Neural cell (in vitro differentiated cells): ENCODE measurements around the gene USP48. TPM values are rescaled to one million over a fixed set of nuclear protein-coding genes. Genes with fewer than 3 reads are reported as not detected.

ENCODE experiments used
- H2AFZ ChIP-seq: fragments of 200-600, 300-800 bp; sonication (generic), shearing (Covaris generic); 2 replicates; pipeline ENCODE4 v1.6.0; 2014; ENCODE audit warnings: low read depth, mild to moderate bottlenecking, antibody characterized with exemption, low read length, moderate library complexity
- H3F3A ChIP-seq: fragments of 200-600 bp; shearing (Covaris generic); 2 replicates; pipeline ENCODE4 v1.6.1; 2016; ENCODE audit warnings: mild to moderate bottlenecking, moderate library complexity, mixed read lengths, antibody characterized with exemption, low read length; ENCODE audit not compliant: insufficient read depth, poor library complexity, severe bottlenecking
- H3K27ac ChIP-seq: fragments of 200-600, 300-800 bp; sonication (generic), shearing (Covaris generic); 2 replicates; pipeline ENCODE4 v1.5.1; 2014; ENCODE audit warnings: mild to moderate bottlenecking, low read length, moderate library complexity
- H3K27me3 ChIP-seq: fragments of 300-800, 200-600 bp; sonication (generic), shearing (Covaris generic); 2 replicates; pipeline ENCODE4 v1.6.0; 2014; ENCODE audit warnings: mild to moderate bottlenecking, low read depth, low read length, moderate library complexity; ENCODE audit not compliant: insufficient read depth
- H3K36me3 ChIP-seq: fragments of 300-800, 200-600 bp; sonication (generic), shearing (Covaris generic); 2 replicates; pipeline ENCODE4 v1.5.1; 2014; ENCODE audit warnings: mild to moderate bottlenecking, antibody characterized with exemption, low read length, moderate library complexity; ENCODE audit not compliant: insufficient read depth
- H3K4me2 ChIP-seq: fragments of 300-800, 200-600 bp; sonication (generic), shearing (Covaris generic); 2 replicates; pipeline ENCODE4 v1.6.0; 2014; ENCODE audit warnings: mild to moderate bottlenecking, low read length
- H3K4me3 ChIP-seq: fragments of 300-800, 200-600 bp; sonication (generic), shearing (Covaris generic); 2 replicates; pipeline ENCODE4 v1.5.1; 2014; ENCODE audit warnings: mild to moderate bottlenecking, low read length, moderate library complexity
- H3K79me2 ChIP-seq: fragments of 200-600 bp; shearing (Covaris generic); replicated peaks from 2 replicates; pipeline ENCODE4 v1.6.0; 2014; ENCODE audit warnings: mild to moderate bottlenecking, low read length, moderate library complexity; ENCODE audit not compliant: insufficient read depth
- H3K9ac ChIP-seq: fragments of 300-800, 200-600 bp; sonication (generic), shearing (Covaris generic); 2 replicates; pipeline ENCODE4 v1.6.1; 2016; ENCODE audit warnings: mild to moderate bottlenecking, low read length, mixed read lengths
- H3K9me2 ChIP-seq: fragments of 200-600 bp; shearing (Covaris generic); 2 replicates; pipeline ENCODE4 v1.6.1; 2016; ENCODE audit warnings: mild to moderate bottlenecking, low read length, mixed read lengths; ENCODE audit not compliant: insufficient read depth
- H3K9me3 ChIP-seq: fragments of 200-600, 300-800 bp; sonication (generic), shearing (Covaris generic); 2 replicates; pipeline ENCODE4 v1.6.1; 2016; ENCODE audit warnings: mild to moderate bottlenecking, mixed run types, low read length, moderate library complexity, mixed read lengths
- H4K20me1 ChIP-seq: fragments of 200-600 bp; shearing (Covaris generic); 2 replicates; pipeline ENCODE4 v1.6.1; 2016; ENCODE audit warnings: mild to moderate bottlenecking, mixed run types; ENCODE audit not compliant: insufficient read depth
- EP300 ChIP-seq: fragments of 450-650 bp; conservative IDR thresholded peaks from 2 replicates; pipeline ENCODE4 v1.6.1; 2014; ENCODE audit warnings: antibody characterized with exemption, mild to moderate bottlenecking, moderate library complexity; ENCODE audit not compliant: poor library complexity, severe bottlenecking
- EZH2 ChIP-seq: fragments of 200-600, 300-800 bp; shearing (Covaris generic), sonication (generic); IDR thresholded peaks from 2 replicates; pipeline ENCODE4 v1.6.1; 2014; ENCODE audit warnings: antibody characterized with exemption, low read length, borderline replicate concordance, mild to moderate bottlenecking; ENCODE audit not compliant: insufficient read depth, poor library complexity, severe bottlenecking
- MXI1 ChIP-seq: fragments of 450-650 bp; conservative IDR thresholded peaks from 2 replicates; pipeline ENCODE4 v1.6.1; 2014; ENCODE audit warnings: antibody characterized with exemption, mild to moderate bottlenecking; ENCODE audit not compliant: poor library complexity, severe bottlenecking
- POLR2AphosphoS5 ChIP-seq: IDR thresholded peaks from 2 replicates; pipeline ENCODE4 v1.6.1; 2012
- RAD21 ChIP-seq: fragments of 450-650 bp; conservative IDR thresholded peaks from 2 replicates; pipeline ENCODE4 v1.6.1; 2014; ENCODE audit warnings: antibody characterized with exemption, mild to moderate bottlenecking, moderate library complexity
- SMC3 ChIP-seq: fragments of 450-650 bp; conservative IDR thresholded peaks from 2 replicates; pipeline ENCODE4 v1.6.1; 2014; ENCODE audit warnings: antibody characterized with exemption, mild to moderate bottlenecking, moderate library complexity; ENCODE audit not compliant: poor library complexity
- TAF1 ChIP-seq: IDR thresholded peaks from 2 replicates; pipeline ENCODE4 v1.6.1; 2012; ENCODE audit warnings: low read depth
- polyA plus RNA-seq: library from polyadenylated mRNA; depleted of rRNA; stranded (reverse); fragments of >200 nt; gene quantifications from 2 replicates; pipeline ENCODE4 v1.2.3, GENCODE V29; 2014
- TF ChIP-seq, protein P1 (sequence below): IDR thresholded peaks from 2 replicates; pipeline ENCODE4 v1.6.1; 2012; ENCODE audit warnings: borderline replicate concordance
- TF ChIP-seq, protein P2 (sequence below): fragments of 450-650 bp; IDR thresholded peaks from 2 replicates; pipeline ENCODE4 v1.5.1; 2014; ENCODE audit warnings: antibody characterized with exemption, mild to moderate bottlenecking, moderate library complexity; ENCODE audit not compliant: poor library complexity, severe bottlenecking

USP48 gene
- polyA plus RNA-seq, 1 donor from 2014 or later = 67.2 TPM

DNA sequence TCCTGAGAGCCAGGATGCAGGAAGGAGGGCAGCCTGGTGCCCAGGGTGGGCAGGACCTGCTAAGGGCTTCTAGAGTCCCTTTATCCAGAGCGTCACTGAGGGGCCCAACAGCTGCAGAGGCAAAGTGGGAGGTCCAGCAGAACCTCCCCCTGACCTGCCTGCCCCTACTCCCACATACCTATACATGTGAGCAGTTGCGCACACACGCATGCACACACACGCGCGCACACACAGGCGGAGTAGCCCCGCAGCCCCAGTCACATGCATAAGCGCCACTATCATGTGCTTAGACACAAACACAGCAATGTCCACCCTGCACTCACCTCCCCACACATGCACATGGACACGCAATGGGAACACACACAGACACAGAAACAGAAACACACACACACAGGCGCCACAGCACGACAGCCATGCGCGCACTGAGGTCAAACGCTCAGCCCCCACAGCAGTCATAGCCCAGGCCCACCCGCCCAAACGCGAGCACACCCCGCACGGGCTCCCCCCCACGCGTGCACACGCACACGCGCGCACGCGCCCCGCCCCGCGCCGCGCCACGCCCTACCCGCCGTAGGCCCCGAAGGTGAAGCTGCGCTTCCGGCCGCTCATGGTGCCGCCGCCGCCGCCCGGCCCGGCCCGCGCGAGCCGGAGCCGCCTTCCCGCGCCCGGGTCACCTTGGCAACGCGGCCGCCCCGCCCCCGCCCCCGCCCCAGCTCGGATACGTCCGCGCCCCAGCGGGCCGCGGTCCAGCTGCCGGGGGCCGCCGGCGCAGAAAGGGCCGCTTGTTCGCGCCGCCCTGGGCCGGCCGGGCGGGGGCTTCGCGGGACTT is 131.5 kb downstream of the USP48 start:
- H2AFZ ChIP-seq = peak overlapping the region; percentile 36
- no peaks in the 10 kb centered on the region for H4K20me1 ChIP-seq
- no peaks in the 10 kb centered on the region for H3K36me3 ChIP-seq
- peak overlapping the region; percentile 51 for H3K4me2 ChIP-seq
- peaks cover 4% of the 10 kb centered on the region for H3K27me3 ChIP-seq
- peak overlapping the region; percentile 64 for H3K9ac ChIP-seq
- no peaks in the 10 kb centered on the region for H3K9me3 ChIP-seq
- no peaks in the 10 kb centered on the region for H3K79me2 ChIP-seq
- no peak overlapping the region for H3K27ac ChIP-seq
- H3K9me2 ChIP-seq = no peaks in the 10 kb centered on the region
- peak overlapping the region; percentile 66 for H3K4me3 ChIP-seq
- TF ChIP-seq, protein P1, sequence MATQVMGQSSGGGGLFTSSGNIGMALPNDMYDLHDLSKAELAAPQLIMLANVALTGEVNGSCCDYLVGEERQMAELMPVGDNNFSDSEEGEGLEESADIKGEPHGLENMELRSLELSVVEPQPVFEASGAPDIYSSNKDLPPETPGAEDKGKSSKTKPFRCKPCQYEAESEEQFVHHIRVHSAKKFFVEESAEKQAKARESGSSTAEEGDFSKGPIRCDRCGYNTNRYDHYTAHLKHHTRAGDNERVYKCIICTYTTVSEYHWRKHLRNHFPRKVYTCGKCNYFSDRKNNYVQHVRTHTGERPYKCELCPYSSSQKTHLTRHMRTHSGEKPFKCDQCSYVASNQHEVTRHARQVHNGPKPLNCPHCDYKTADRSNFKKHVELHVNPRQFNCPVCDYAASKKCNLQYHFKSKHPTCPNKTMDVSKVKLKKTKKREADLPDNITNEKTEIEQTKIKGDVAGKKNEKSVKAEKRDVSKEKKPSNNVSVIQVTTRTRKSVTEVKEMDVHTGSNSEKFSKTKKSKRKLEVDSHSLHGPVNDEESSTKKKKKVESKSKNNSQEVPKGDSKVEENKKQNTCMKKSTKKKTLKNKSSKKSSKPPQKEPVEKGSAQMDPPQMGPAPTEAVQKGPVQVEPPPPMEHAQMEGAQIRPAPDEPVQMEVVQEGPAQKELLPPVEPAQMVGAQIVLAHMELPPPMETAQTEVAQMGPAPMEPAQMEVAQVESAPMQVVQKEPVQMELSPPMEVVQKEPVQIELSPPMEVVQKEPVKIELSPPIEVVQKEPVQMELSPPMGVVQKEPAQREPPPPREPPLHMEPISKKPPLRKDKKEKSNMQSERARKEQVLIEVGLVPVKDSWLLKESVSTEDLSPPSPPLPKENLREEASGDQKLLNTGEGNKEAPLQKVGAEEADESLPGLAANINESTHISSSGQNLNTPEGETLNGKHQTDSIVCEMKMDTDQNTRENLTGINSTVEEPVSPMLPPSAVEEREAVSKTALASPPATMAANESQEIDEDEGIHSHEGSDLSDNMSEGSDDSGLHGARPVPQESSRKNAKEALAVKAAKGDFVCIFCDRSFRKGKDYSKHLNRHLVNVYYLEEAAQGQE = no peak
- no peak for TF ChIP-seq EP300
- peak; percentile 60 for TF ChIP-seq MXI1
- no peak for TF ChIP-seq EZH2
- peak; percentile 67 for TF ChIP-seq POLR2AphosphoS5
- TF ChIP-seq, protein P2, sequence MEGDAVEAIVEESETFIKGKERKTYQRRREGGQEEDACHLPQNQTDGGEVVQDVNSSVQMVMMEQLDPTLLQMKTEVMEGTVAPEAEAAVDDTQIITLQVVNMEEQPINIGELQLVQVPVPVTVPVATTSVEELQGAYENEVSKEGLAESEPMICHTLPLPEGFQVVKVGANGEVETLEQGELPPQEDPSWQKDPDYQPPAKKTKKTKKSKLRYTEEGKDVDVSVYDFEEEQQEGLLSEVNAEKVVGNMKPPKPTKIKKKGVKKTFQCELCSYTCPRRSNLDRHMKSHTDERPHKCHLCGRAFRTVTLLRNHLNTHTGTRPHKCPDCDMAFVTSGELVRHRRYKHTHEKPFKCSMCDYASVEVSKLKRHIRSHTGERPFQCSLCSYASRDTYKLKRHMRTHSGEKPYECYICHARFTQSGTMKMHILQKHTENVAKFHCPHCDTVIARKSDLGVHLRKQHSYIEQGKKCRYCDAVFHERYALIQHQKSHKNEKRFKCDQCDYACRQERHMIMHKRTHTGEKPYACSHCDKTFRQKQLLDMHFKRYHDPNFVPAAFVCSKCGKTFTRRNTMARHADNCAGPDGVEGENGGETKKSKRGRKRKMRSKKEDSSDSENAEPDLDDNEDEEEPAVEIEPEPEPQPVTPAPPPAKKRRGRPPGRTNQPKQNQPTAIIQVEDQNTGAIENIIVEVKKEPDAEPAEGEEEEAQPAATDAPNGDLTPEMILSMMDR = no peak
- no peak for TF ChIP-seq RAD21
- H3F3A ChIP-seq = no peaks in the 10 kb centered on the region

DNA sequence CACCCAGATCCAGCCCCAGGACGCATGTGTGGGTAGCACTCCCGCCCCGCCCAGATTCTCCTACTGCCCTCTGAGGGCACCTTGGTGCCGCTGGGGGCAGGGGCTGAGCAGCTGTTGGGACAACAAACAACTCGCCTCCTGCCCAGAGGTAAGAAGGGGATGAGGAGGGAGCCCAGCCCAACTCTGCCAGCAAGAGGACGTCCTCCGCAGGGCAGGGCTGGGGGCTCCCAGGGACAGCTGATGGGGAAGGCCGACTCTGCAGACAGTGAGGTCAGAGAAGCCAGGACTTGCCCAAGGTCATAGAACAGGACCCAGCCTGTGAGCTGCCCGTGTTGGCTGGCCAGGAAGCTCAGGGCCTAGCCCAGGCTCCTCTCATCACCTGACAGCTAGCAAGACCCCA is 132.5 kb downstream of the USP48 start:
- TF ChIP-seq, protein P2 = no peak
- TF ChIP-seq SMC3 (no peak), POLR2AphosphoS5 (no peak), TAF1 (no peak), EP300 (no peak), RAD21 (no peak), EZH2 (no peak), MXI1 (no peak)
- TF ChIP-seq, protein P1 = no peak
- H3K4me3 ChIP-seq = no peak overlapping the region
- H3F3A ChIP-seq = no peaks in the 10 kb centered on the region
- no peaks in the 10 kb centered on the region for H3K36me3 ChIP-seq
- H3K27me3 ChIP-seq = peaks cover 4% of the 10 kb centered on the region
- no peak overlapping the region for H3K27ac ChIP-seq
- H3K9me3 ChIP-seq = no peaks in the 10 kb centered on the region
- H2AFZ ChIP-seq = no peak overlapping the region
- no peak overlapping the region for H3K9ac ChIP-seq
- H3K4me2 ChIP-seq = no peak overlapping the region
- H3K9me2 ChIP-seq = no peaks in the 10 kb centered on the region
- H4K20me1 ChIP-seq = no peaks in the 10 kb centered on the region
- no peaks in the 10 kb centered on the region for H3K79me2 ChIP-seq
